Kidney epithelial cell (primary cell): Measurements from ENCODE around the gene PROK1. TPM values are rescaled to one million over a fixed set of nuclear protein-coding genes. Genes with fewer than 3 reads are reported as not detected.

Source experiments
- DNase-seq: peaks from one replicate; pipeline ENCODE4 v3.0.0-alpha.2; 2010; ENCODE audit warnings: low read depth
- H3K27me3 ChIP-seq: 2 replicates; pipeline ENCODE4 v1.6.0; 2011; ENCODE audit warnings: low read length; ENCODE audit not compliant: control insufficient read depth, insufficient read depth
- H3K36me3 ChIP-seq: 2 replicates; pipeline ENCODE4 v1.5.1; 2011; ENCODE audit warnings: low read length; ENCODE audit not compliant: control insufficient read depth, insufficient read depth
- H3K4me3 ChIP-seq: 2 replicates; pipeline ENCODE4 v1.5.1; 2011; ENCODE audit warnings: low read depth, mild to moderate bottlenecking, control low read depth, low read length
- total RNA-seq: library from RNA; depleted of rRNA; stranded (reverse); fragments of >200 nt; gene quantifications from 2 replicates; pipeline ENCODE4 v1.2.3, GENCODE V29; 2015
- TF ChIP-seq, protein P1 (sequence below): IDR thresholded peaks from 2 replicates; pipeline ENCODE4 v1.5.1; 2011; ENCODE audit warnings: mild to moderate bottlenecking, moderate library complexity, low read length, control low read depth, inconsistent platforms; ENCODE audit not compliant: insufficient read depth, poor library complexity, severe bottlenecking

PROK1 gene
- total RNA-seq, 1 donor from 2014 or later, result not detected

DNA sequence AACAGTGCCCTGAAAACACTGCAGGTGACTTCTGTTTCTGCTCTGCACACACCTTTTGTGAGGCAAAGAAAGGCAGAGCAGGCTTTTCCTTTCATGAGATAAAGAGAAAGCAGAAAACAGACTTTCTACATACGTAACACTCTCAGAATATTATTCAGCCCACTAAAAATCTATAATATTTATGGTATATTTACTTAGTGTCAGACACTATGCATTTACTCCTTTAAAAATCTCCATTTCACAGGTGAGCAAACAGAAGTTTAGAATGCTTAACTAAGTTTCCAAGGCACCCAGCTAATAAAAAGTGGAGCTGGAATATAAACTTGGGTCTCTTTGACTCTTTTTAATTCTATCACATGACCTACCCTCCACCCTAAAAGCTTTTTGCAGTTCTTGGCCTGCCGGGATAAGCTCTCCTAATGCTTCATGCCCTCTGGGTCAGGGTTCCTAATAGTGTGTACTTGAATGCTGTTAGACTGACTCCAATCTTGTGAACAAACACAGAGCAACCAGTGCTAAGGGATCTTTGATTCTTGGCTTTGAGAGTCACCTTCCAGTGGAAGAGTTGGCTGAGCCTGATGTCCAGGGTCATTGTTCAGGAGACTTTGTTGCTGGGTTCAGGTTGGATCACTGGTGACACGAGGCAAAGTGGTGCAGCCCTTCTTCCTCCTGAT is 27.2 kb downstream of the PROK1 start:
- Histone ChIP-seq H3K4me3 (no peak overlapping the region), H3K27me3 (peaks cover 5% of the 10 kb centered on the region), H3K36me3 (no peaks in the 10 kb centered on the region)
- DNase-seq, result no peak
- TF ChIP-seq, protein P1, sequence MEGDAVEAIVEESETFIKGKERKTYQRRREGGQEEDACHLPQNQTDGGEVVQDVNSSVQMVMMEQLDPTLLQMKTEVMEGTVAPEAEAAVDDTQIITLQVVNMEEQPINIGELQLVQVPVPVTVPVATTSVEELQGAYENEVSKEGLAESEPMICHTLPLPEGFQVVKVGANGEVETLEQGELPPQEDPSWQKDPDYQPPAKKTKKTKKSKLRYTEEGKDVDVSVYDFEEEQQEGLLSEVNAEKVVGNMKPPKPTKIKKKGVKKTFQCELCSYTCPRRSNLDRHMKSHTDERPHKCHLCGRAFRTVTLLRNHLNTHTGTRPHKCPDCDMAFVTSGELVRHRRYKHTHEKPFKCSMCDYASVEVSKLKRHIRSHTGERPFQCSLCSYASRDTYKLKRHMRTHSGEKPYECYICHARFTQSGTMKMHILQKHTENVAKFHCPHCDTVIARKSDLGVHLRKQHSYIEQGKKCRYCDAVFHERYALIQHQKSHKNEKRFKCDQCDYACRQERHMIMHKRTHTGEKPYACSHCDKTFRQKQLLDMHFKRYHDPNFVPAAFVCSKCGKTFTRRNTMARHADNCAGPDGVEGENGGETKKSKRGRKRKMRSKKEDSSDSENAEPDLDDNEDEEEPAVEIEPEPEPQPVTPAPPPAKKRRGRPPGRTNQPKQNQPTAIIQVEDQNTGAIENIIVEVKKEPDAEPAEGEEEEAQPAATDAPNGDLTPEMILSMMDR, result no peak

DNA sequence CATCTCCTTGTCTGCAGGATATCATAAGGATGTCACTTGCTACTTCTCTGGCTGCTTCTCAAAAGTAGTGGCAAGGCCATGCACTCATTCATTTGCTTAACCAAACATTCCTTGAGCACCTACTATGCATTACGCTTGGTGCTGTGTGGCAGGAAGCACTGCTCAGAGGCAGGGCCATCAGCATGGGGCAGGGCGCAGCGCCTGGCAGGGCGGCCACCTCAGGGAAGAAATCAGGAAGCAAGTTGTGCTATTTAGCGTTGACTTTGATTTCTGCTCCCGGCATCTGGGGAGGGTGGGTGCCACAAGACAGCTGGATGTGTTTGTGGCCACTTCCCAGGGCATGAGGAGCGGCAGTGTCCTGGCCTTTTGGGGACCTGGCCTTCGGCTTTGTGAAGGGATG is 27.9 kb downstream of the PROK1 start:
- TF ChIP-seq, protein P1, result no peak

DNA sequence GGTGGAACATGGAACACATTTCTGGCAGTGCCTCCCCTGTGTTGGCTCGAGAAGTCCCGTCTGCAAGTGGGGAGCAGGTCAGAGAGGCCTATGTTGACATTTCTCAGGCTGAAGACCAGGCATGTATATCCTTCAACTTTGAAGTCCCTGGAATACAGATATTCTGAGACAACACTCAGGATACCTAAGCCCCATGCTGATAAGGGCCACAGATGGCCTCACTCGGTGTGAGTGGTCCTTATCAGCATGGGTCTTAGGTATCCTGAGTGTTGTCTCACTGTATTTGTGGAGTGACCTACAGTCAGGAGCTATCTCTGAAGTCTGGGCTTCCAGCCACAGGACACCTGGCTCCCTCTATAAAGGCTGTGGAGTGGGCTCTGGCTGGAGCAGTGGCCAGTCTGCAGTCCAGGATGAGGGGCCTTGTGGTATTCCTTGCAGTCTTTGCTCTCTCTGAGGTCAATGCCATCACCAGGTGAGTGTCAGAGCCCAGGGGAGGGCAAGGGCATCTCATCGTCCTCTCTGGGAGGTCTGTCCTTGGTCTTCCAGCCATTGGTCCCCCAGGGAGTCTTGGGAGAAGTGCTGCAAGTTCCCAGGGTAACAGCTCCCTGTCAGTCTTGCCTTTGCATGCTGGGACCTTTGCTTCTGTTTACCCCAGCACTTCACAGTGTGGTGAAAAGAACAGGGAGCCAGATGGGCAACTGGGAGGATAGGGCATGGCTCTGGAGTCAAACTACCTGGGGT is 29.6 kb downstream of the PROK1 start:
- Histone ChIP-seq H3K36me3 (no peaks in the 10 kb centered on the region), H3K4me3 (no peak overlapping the region), H3K27me3 (peaks cover 9% of the 10 kb centered on the region)
- TF ChIP-seq, protein P1, result no peak
- DNase-seq, result no peak

More for the DNA sequence above, 27.9 kb downstream of the PROK1 start:
- H3K36me3 ChIP-seq, result no peaks in the 10 kb centered on the region
- DNase-seq, result no peak
- peaks cover 6% of the 10 kb centered on the region for H3K27me3 ChIP-seq
- H3K4me3 ChIP-seq, result no peak overlapping the region

DNA sequence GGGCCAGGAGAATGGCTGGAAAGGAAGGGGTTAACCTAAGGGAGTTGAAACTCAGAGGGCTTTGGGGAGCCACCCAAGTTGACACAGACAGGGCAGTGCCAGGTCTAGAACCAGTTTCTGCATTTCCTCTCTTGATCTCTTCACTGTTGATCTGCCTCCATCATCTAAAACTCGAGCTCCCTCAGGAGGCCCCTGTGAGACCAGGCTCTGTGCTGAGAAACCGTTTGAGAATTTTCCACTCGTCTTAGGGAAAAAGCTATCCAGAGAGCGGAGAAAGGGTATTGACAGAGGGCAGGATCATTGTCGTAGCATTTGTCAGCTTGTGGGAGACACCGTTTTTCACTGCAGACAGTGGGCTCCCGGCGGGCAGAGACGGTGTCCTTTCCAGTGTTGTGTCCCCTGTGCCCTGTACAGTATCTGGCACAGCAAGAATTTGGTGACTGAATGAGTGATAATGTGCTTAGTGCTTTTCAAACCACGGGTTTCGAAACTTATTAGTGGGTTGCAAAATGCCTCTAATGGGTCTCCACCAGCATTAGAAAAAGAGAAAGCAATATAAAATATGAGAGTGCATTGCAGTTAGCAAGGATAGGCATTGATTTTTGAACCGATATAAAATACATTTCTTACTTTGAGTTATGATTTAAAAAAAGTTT is 31.1 kb downstream of the PROK1 start:
- TF ChIP-seq, protein P1, result no peak
- DNase-seq, result no peak
- Histone ChIP-seq H3K4me3 (no peak overlapping the region), H3K36me3 (no peaks in the 10 kb centered on the region), H3K27me3 (peaks cover 9% of the 10 kb centered on the region)

DNA sequence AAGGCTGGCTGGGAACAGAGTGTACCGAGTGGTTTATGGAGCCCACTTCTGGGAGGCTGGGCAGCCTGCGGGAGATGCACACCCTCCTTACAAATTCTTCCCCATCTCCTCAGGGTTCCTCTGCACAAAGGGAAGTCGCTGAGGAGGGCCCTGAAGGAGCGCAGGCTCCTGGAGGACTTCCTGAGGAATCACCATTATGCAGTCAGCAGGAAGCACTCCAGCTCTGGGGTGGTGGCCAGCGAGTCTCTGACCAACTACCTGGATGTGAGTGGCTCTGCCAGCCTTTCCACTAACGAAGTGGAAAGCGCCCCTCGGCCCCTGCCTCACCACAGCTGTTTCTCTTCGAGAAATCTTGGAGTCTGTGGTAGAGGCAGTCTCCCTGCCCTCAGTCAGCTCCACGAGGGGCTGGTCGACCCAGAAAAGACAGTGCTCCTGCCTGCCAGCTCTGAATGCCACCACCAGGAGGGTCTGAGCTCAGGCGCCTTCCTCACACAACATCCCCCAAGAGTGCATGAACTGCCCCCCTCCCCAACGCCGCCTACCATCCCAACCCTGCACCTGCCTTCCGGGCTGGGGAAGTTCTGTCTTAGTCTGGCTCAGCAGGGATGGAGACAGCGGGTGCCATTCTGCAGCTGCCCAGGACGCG is 31.8 kb downstream of the PROK1 start:
- Histone ChIP-seq H3K36me3 (no peaks in the 10 kb centered on the region), H3K4me3 (no peak overlapping the region), H3K27me3 (peaks cover 9% of the 10 kb centered on the region)
- DNase-seq, result no peak
- TF ChIP-seq, protein P1, result no peak
